Panc1 (cell line): ENCODE measurements around the gene VOPP1. TPM values are rescaled to one million over a fixed set of nuclear protein-coding genes. Genes with fewer than 3 reads are reported as not detected.
"Not testable (repeated sequence)": the region's sequence is repeated elsewhere in the genome, so short reads cannot be mapped to it uniquely, and the experiment has no call there.

ENCODE experiments used
- ATAC-seq: fragments of 200-7000 bp; cut with Tn5 transposase; 2 replicates; pipeline ENCODE4 v1.9.1; 2020; ENCODE audit warnings: mild to moderate bottlenecking, moderate library complexity
- BruUV-seq: library from RNA; stranded (reverse); fragments of 400-500 nt; replicated peaks from 2 replicates; lab custom pipeline; 2021; lab: Mats Ljungman, UMichigan
- CTCF ChIA-PET: fragments of 300-600 bp; sonication (Branson Sonifier 250); formaldehyde crosslinking; loops from one replicate; lab custom pipeline; 2022; ENCODE audit warnings: antibody characterized with exemption; lab: Charles Lee
- POLR2A ChIA-PET: fragments of 300-600 bp; sonication (Branson Sonifier 250); formaldehyde crosslinking; loops from one replicate; lab custom pipeline; 2022; ENCODE audit warnings: antibody characterized with exemption; lab: Charles Lee
- DNase-seq: peaks from one replicate; pipeline ENCODE4 v3.0.0-alpha.2; 2010; ENCODE audit warnings: low read depth, low spot score
- H3K27ac ChIP-seq: 2 replicates; pipeline ENCODE4 v1.5.1; 2011; ENCODE audit warnings: mild to moderate bottlenecking, low read length, inconsistent platforms
- H3K27me3 ChIP-seq: fragments of 200-500 bp; sonication (Bioruptor generic); 2 replicates; pipeline ENCODE4 v1.6.0; 2014; ENCODE audit warnings: low read length, inconsistent platforms; ENCODE audit not compliant: control insufficient read depth, insufficient read depth
- H3K36me3 ChIP-seq: fragments of 200-500 bp; sonication (Bioruptor generic); 2 replicates; pipeline ENCODE4 v1.5.1; 2014; ENCODE audit warnings: inconsistent platforms, mild to moderate bottlenecking, low read length, moderate library complexity; ENCODE audit not compliant: control insufficient read depth, insufficient read depth
- H3K4me1 ChIP-seq: 2 replicates; pipeline ENCODE4 v1.5.1; 2011; ENCODE audit warnings: inconsistent platforms, mild to moderate bottlenecking, low read length, moderate library complexity; ENCODE audit not compliant: control insufficient read depth, insufficient read depth
- H3K4me3 ChIP-seq, 2 experiments: 2 replicates each; pipeline ENCODE4 v1.5.1; 2011 to 2012; ENCODE audit warnings: low read depth in 2 of 2, low read length in 2 of 2, mild to moderate bottlenecking in 2 of 2, inconsistent platforms in 1 of 2, moderate library complexity in 1 of 2
- H3K9me3 ChIP-seq: fragments of 200-500 bp; sonication (Bioruptor generic); 2 replicates; pipeline ENCODE4 v1.5.1; 2014; ENCODE audit warnings: low read depth, mild to moderate bottlenecking, inconsistent platforms, low read length, moderate library complexity; ENCODE audit not compliant: control insufficient read depth, insufficient read depth
- POLR2AphosphoS5 ChIP-seq: IDR thresholded peaks from 2 replicates; pipeline ENCODE4 v1.6.1; 2012; ENCODE audit warnings: mild to moderate bottlenecking, low read depth, low read length, moderate library complexity
- REST ChIP-seq, 2 experiments: IDR thresholded peaks; 2 replicates each; pipeline ENCODE4 v1.6.1; 2011 to 2012; ENCODE audit warnings: low read depth in 2 of 2, control low read depth in 1 of 2, low read length in 1 of 2, mild to moderate bottlenecking in 1 of 2, moderate library complexity in 1 of 2; ENCODE audit not compliant: insufficient read depth in 1 of 2
- SIN3A ChIP-seq: IDR thresholded peaks from 2 replicates; pipeline ENCODE4 v1.6.1; 2012; ENCODE audit warnings: low read depth, mild to moderate bottlenecking, low read length, moderate library complexity, borderline replicate concordance; ENCODE audit not compliant: insufficient read depth
- TCF7L2 ChIP-seq: IDR thresholded peaks from 2 replicates; pipeline ENCODE4 v1.6.1; 2011; ENCODE audit warnings: mild to moderate bottlenecking, low read depth, low read length, inconsistent platforms
- in situ Hi-C: cut with HindIII; loops from 2 replicates; pipeline ENCODE4 v1.10.0; 2016; ENCODE audit warnings: low sequenced_read_pairs, low pct_unique_long_range_greater_than_20kb
- intact Hi-C: fragments of 100-400 bp; cut with micrococcal nuclease; formaldehyde crosslinking; loops from one replicate; pipeline ENCODE4 v1.10.0; 2022; ENCODE audit not compliant: unreplicated experiment
- total RNA-seq: library from RNA; stranded (reverse); gene quantifications from one replicate; pipeline ENCODE4 v1.2.1, GENCODE V29; 2021; ENCODE audit not compliant: unreplicated experiment
- TF ChIP-seq, protein P1 (sequence below): fragments of 450-650 bp; IDR thresholded peaks from 2 replicates; pipeline ENCODE4 v1.5.1; 2017; ENCODE audit warnings: mild to moderate bottlenecking

Gene VOPP1
- total RNA-seq, 1 experiment from 2014 or later: 131 TPM

DNA sequence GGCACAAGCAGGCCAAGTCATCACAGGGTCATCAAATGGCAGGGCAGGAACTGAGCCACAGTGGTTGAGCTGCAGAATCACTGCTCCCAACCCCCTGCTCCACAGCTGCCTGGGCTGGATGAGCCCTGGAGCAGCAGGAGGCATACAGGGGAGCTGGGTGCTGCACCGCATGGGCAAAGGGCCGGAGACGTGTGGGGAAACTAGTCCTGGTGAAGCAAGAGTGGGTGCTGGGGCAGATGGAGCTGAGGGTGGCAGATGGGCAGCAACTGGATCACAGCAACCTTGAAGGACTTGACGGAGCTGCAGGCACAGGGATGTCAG lies 16.0 kb upstream of the VOPP1 start:
- intact Hi-C loops: no loop called here
- Histone ChIP-seq H3K4me1 (no peaks in the 10 kb centered on the region), H3K27me3 (peaks cover 8% of the 10 kb centered on the region; the same call in 1 of the 2 replicates), H3K4me3 (no peak overlapping the region), H3K27ac (no peak overlapping the region), H3K9me3 (no peaks in the 10 kb centered on the region), H3K36me3 (no peaks in the 10 kb centered on the region)
- TF ChIP-seq SIN3A (no peak), TCF7L2 (no peak), REST (IDR thresholded peaks at IDR 0.05; ENCODE audit: insufficient read depth in 1 of 2, low read depth in 2 of 2, low read length in 1 of 2) (no peak), POLR2AphosphoS5 (no peak)
- TF ChIP-seq, protein P1, sequence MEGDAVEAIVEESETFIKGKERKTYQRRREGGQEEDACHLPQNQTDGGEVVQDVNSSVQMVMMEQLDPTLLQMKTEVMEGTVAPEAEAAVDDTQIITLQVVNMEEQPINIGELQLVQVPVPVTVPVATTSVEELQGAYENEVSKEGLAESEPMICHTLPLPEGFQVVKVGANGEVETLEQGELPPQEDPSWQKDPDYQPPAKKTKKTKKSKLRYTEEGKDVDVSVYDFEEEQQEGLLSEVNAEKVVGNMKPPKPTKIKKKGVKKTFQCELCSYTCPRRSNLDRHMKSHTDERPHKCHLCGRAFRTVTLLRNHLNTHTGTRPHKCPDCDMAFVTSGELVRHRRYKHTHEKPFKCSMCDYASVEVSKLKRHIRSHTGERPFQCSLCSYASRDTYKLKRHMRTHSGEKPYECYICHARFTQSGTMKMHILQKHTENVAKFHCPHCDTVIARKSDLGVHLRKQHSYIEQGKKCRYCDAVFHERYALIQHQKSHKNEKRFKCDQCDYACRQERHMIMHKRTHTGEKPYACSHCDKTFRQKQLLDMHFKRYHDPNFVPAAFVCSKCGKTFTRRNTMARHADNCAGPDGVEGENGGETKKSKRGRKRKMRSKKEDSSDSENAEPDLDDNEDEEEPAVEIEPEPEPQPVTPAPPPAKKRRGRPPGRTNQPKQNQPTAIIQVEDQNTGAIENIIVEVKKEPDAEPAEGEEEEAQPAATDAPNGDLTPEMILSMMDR: no peak
- CTCF ChIA-PET: interaction anchor here (0.5 to 0.6 kb wide), 2 partner anchors 10 to 80 kb away, joined by 3 read pairs; no protein-coding TSS in a partner anchor
- no peak for DNase-seq
- POLR2A ChIA-PET: interaction anchor here (0.7 kb wide), 1 partner anchor 546 kb away, joined by 3 read pairs; no protein-coding TSS in a partner anchor
- in situ Hi-C loops: no loop called here
- BruUV-seq: no TSS peak
- peak; percentile 33; the same call in 1 of the 2 replicates for ATAC-seq

- Histone ChIP-seq H3K4me1 (no peaks in the 10 kb centered on the region), H3K27me3 (peaks cover 8% of the 10 kb centered on the region; the same call in 1 of the 2 replicates), H3K4me3 (no peak overlapping the region), H3K36me3 (no peaks in the 10 kb centered on the region), H3K9me3 (no peaks in the 10 kb centered on the region), H3K27ac (no peak overlapping the region)
- in situ Hi-C loops: no loop called here
- BruUV-seq: no TSS peak
- ATAC-seq (no peak), DNase-seq (no peak)
- intact Hi-C loops: no loop called here
- ChIA-PET CTCF (interaction anchor here (0.5 to 0.6 kb wide), 2 partner anchors 10 to 80 kb away, joined by 3 read pairs; no protein-coding TSS in a partner anchor), POLR2A (interaction anchor here (0.6 kb wide), 1 partner anchor 473 kb away, joined by 3 read pairs; no protein-coding TSS in a partner anchor)
- no peak for TF ChIP-seq REST (IDR thresholded peaks at IDR 0.05; ENCODE audit: insufficient read depth in 1 of 2, low read depth in 2 of 2, low read length in 1 of 2)
- no peak for TF ChIP-seq POLR2AphosphoS5
- no peak for TF ChIP-seq SIN3A
Measured at GRCh38 chr7:55587687-55588378, 15.5 kb upstream of the VOPP1 start.

DNA sequence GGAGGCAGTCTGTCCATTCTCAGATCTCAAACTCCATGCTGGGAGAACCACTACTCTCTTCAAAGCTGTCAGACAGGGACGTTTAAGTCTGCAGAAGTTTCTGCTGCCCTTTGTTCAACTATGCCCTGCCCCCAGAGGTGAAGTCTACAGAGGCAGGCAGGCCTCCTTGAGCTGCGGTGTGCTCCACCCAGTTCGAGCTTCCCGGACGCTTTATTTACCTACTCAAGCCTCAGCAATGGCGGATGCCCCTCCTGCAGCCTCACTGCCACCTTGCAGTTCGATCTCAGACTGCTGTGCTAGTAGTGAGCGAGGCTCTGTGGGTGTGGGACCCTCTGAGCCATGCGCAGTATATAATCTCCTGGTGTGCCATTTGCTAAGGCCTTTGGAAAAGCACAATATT lies 10.4 kb upstream of the VOPP1 start:
- POLR2A ChIA-PET, H3K4me1 ChIP-seq, H3K4me3 ChIP-seq, CTCF ChIA-PET, H3K9me3 ChIP-seq, in situ Hi-C loops, BruUV-seq, H3K36me3 ChIP-seq, intact Hi-C loops, H3K27ac ChIP-seq, ATAC-seq, DNase-seq, H3K27me3 ChIP-seq: not testable (repeated sequence)
